Thyroid gland (tissue), 4 donors: ENCODE results near the gene ZCCHC4. TPM values are rescaled to one million over a fixed set of nuclear protein-coding genes. Genes with fewer than 3 reads are reported as not detected.

Source experiments
- DNase-seq, 2 donors: peaks; one replicate each; pipeline ENCODE4 v3.0.0-alpha.2; 2019
- H3K27ac ChIP-seq, 3 donors: fragments of 200-600 bp; sonication (generic); 1 replicate in 2 of 3; 2 replicates in 1 of 3; pipeline ENCODE4 v1.5.1; 2016 to 2019; ENCODE audit warnings: mild to moderate bottlenecking in 1 of 3, moderate library complexity in 1 of 3
- H3K27me3 ChIP-seq: fragments of 200-600 bp; sonication (generic); one replicate; pipeline ENCODE4 v1.5.1; 2019
- H3K36me3 ChIP-seq, 2 donors: fragments of 200-600 bp; sonication (generic); one replicate each; pipeline ENCODE4 v1.5.1; 2016 to 2019
- H3K4me1 ChIP-seq, 2 donors: fragments of 200-600 bp; sonication (generic); one replicate each; pipeline ENCODE4 v1.5.1; 2017 to 2019
- H3K4me3 ChIP-seq, 3 donors: fragments of 200-600 bp; sonication (generic); replicated peaks in 1 of 3; 1 replicate in 2 of 3; 2 replicates in 1 of 3; pipeline ENCODE4 v1.5.1; 2016; ENCODE audit warnings: mild to moderate bottlenecking in 1 of 3
- H3K9me3 ChIP-seq: fragments of 200-600 bp; sonication (generic); one replicate; pipeline ENCODE4 v1.5.1; 2017
- POLR2A ChIP-seq, 2 donors: fragments of 450-650 bp; IDR thresholded peaks; one replicate each; pipeline ENCODE4 v1.6.1; 2017; ENCODE audit warnings: antibody characterized with exemption in 2 of 2, mild to moderate bottlenecking in 2 of 2, moderate library complexity in 1 of 2
- WGBS, 2 donors: methylation state at CpG; one replicate each; pipeline ENCODE4 v1.1.5; 2017; 5-methylcytosine and 5-hydroxymethylcytosine counted together
- intact Hi-C: fragments of 100-400 bp; cut with DNase I; formaldehyde crosslinking; loops from one replicate; pipeline ENCODE4 v1.15.1; 2023
- total RNA-seq, 4 donors: library from RNA; depleted of rRNA; stranded (reverse); fragments of >200 nt; gene quantifications; one replicate each; pipeline ENCODE4 v1.2.3, GENCODE V29; 2016
- TF ChIP-seq, protein P1 (sequence below), 6 experiments: fragments of 200-600 bp in 3 of 6; fragments of 450-650 bp in 3 of 6; sonication (generic) in 3 of 6; IDR thresholded peaks; one replicate each; pipeline ENCODE4 v1.5.1; 2016 to 2019; ENCODE audit warnings: antibody characterized with exemption in 6 of 6, mild to moderate bottlenecking in 2 of 6, inconsistent platforms in 1 of 6, moderate library complexity in 1 of 6

The ZCCHC4 gene
- total RNA-seq, 4 donors from 2014 or later: 9.3 to 19.5 (median 13.4) TPM

DNA sequence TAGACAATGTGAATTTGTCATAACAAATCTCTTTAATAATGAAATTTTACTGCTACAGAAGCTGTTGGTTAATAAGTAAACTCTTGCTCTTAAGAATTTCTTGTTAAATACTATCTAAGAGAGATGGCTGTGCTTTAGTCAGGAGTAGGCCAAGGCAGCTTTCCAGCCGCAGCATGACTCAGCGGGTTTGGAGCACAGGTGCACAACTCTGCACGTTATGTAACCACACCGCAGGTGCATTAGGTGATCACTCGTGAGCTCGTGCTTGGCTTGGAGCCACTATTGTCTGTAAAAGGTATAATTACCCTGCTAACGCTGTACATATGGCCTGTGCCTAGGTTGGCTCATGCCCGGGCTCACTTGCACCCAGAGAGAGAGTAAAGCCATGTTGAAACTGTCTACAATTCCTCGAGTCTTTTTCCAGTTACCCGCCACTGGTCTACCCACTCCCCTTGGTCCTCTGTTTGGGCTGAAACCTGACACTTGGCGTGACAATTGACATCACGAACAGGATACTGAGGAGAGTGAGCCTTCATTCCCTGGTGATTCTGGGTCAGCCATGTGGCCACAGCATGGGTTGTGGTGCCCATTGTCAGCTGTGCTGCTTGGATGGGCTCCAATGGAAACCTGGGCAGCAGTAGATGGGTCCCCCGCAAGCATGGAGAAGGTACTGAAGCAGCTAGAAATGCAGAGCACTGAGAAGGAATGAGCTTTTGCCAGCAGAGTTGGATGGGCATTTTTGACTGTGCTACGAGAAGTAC lies 46.1 kb downstream of the ZCCHC4 start:
- H3K36me3 ChIP-seq: no peaks in the 10 kb centered on the region
- intact Hi-C loops: no loop called here

GRCh38 chr4:25361253-25361652 lies 48.7 kb downstream of the ZCCHC4 start:
- WGBS, 2 donors: 95% methylated on average over 9 of the region's 9 CpGs
- intact Hi-C loops: loop anchor here (10.0 kb wide), 1 partner anchor 186 kb away; no protein-coding TSS in a partner anchor
- Histone ChIP-seq H3K4me1 (no peaks in the 10 kb centered on the region), H3K4me3 (no peak overlapping the region), H3K36me3 (no peaks in the 10 kb centered on the region), H3K9me3 (no peaks in the 10 kb centered on the region), H3K27ac (no peak overlapping the region), H3K27me3 (no peaks in the 10 kb centered on the region)
- TF ChIP-seq POLR2A (IDR thresholded peaks at IDR 0.05): no peak
- TF ChIP-seq, protein P1, sequence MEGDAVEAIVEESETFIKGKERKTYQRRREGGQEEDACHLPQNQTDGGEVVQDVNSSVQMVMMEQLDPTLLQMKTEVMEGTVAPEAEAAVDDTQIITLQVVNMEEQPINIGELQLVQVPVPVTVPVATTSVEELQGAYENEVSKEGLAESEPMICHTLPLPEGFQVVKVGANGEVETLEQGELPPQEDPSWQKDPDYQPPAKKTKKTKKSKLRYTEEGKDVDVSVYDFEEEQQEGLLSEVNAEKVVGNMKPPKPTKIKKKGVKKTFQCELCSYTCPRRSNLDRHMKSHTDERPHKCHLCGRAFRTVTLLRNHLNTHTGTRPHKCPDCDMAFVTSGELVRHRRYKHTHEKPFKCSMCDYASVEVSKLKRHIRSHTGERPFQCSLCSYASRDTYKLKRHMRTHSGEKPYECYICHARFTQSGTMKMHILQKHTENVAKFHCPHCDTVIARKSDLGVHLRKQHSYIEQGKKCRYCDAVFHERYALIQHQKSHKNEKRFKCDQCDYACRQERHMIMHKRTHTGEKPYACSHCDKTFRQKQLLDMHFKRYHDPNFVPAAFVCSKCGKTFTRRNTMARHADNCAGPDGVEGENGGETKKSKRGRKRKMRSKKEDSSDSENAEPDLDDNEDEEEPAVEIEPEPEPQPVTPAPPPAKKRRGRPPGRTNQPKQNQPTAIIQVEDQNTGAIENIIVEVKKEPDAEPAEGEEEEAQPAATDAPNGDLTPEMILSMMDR (IDR thresholded peaks at IDR 0.05): no peak
- DNase-seq: no peak

More for the DNA sequence above, 46.1 kb downstream of the ZCCHC4 start:
- DNase-seq: no peak
- Histone ChIP-seq H3K27ac (no peak overlapping the region), H3K27me3 (no peaks in the 10 kb centered on the region), H3K9me3 (no peaks in the 10 kb centered on the region), H3K4me1 (no peaks in the 10 kb centered on the region), H3K4me3 (no peak overlapping the region)
- 91 to 95% methylated on average over 14 of the region's 14 CpGs for WGBS, 2 donors
- no peak for TF ChIP-seq POLR2A (IDR thresholded peaks at IDR 0.05)
- TF ChIP-seq, protein P1 (IDR thresholded peaks at IDR 0.05): no peak

- 83 to 84% methylated on average over 2 of the region's 2 CpGs for WGBS, 2 donors
- H3K27me3 ChIP-seq: no peaks in the 10 kb centered on the region
- TF ChIP-seq, protein P1 (IDR thresholded peaks at IDR 0.05): peak in 5 of 6 experiments; percentile 29 to 75 (median 64)
- no peak for TF ChIP-seq POLR2A (IDR thresholded peaks at IDR 0.05)
These were observed 54.5 kb downstream of the ZCCHC4 start for GRCh38 chr4:25367004-25367621.

DNA sequence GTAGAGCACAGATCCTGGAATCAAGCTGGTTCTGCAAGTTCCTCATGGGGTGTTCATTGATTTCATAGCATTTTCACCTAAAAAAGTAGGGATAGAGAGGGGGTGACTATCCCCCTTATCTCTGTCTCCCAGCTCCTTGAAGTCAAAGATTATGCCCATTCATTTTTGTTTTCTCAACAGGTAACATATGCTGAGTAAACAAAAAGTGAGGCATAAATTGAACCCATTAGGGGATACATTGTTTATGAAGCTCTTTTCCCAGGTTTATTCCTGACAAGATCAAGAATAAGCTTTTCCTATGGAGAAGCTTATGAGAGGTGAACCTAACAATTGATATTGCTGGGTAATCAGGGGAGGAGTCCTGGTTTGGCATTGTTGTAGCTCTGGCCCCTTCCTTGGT lies 55.3 kb downstream of the ZCCHC4 start:
- H3K4me3 ChIP-seq: no peak overlapping the region
- TF ChIP-seq, protein P1 (IDR thresholded peaks at IDR 0.05): no peak
- no peak for TF ChIP-seq POLR2A (IDR thresholded peaks at IDR 0.05)
- no peaks in the 10 kb centered on the region for H3K9me3 ChIP-seq
- H3K36me3 ChIP-seq: no peaks in the 10 kb centered on the region
- intact Hi-C loops: loop anchor here (10.0 kb wide), 1 partner anchor 193 kb away; no protein-coding TSS in a partner anchor
- DNase-seq: no peak
- H3K27me3 ChIP-seq: no peaks in the 10 kb centered on the region
- H3K27ac ChIP-seq: no peak overlapping the region
- no peaks in the 10 kb centered on the region for H3K4me1 ChIP-seq

More at GRCh38 chr4:25367004-25367621, 54.5 kb downstream of the ZCCHC4 start:
- no peaks in the 10 kb centered on the region for H3K9me3 ChIP-seq
- no peak overlapping the region for H3K4me3 ChIP-seq
- no peaks in the 10 kb centered on the region for H3K4me1 ChIP-seq
- intact Hi-C loops: loop anchor here (10.0 kb wide), 1 partner anchor 192 kb away; no protein-coding TSS in a partner anchor
- H3K27ac ChIP-seq: no peak overlapping the region
- no peaks in the 10 kb centered on the region for H3K36me3 ChIP-seq
- no peak for DNase-seq

DNA sequence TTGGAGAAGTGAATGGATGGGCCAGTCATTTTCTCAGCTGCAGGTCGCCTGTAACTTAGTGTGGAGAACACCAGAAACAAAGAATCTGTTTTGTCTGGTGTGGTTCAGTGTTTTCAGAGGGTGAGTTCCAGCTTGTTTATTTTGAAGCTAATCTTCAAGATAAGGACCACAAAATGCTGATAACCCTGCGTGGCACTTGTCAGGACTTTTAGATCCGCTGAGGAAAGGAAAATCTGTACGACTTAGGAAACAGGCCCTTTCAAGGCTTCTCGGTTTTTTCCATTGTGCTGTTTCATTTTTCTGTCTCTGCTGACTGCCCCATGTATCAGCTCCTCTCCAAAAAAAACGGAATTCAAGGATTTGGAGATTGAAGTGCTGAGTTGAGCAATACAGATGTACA lies 55.7 kb downstream of the ZCCHC4 start:
- TF ChIP-seq, protein P1 (IDR thresholded peaks at IDR 0.05): no peak
- TF ChIP-seq POLR2A (IDR thresholded peaks at IDR 0.05): no peak
- DNase-seq: no peak
- intact Hi-C loops: loop anchor here (10.0 kb wide), 1 partner anchor 194 kb away; no protein-coding TSS in a partner anchor

More for the DNA sequence above, 55.7 kb downstream of the ZCCHC4 start:
- H3K4me3 ChIP-seq: no peak overlapping the region
- 57 to 64% methylated on average over 6 of the region's 6 CpGs for WGBS, 2 donors
- no peak overlapping the region for H3K27ac ChIP-seq
- no peaks in the 10 kb centered on the region for H3K4me1 ChIP-seq
- no peaks in the 10 kb centered on the region for H3K36me3 ChIP-seq
- no peaks in the 10 kb centered on the region for H3K9me3 ChIP-seq
- H3K27me3 ChIP-seq: no peaks in the 10 kb centered on the region
